Measurements from ENCODE around the gene PLCH2.

Gene PLCH2

GRCh38 chr1:2477309-2477708 is 1.2 kb downstream of the PLCH2 start:
- no peaks in the 10 kb centered on the region for H3K36me3 ChIP-seq (ENCODE audit: control insufficient read depth, insufficient read depth, low read length)
- no peak overlapping the region for H4K5ac ChIP-seq (ENCODE audit: low read length)
- H3K27ac ChIP-seq (ENCODE audit: low read depth, low read length) = no peak overlapping the region
- no peak for DNase-seq
- H3K23ac ChIP-seq (ENCODE audit: low read length) = no peak overlapping the region
- H2BK15ac ChIP-seq (replicated peaks; ENCODE audit: low read depth) = no peak overlapping the region
- no peak overlapping the region for H2BK120ac ChIP-seq (ENCODE audit: low read depth, low read length)
- H3K9ac ChIP-seq (ENCODE audit: low read length) = no peak overlapping the region
- no peak overlapping the region for H2AK5ac ChIP-seq (ENCODE audit: low read length)
- H3K18ac ChIP-seq (ENCODE audit: low read length) = no peak overlapping the region
- no peaks in the 10 kb centered on the region for H3K27me3 ChIP-seq (ENCODE audit: insufficient read depth, low read length, poor library complexity)
- H4K8ac ChIP-seq (ENCODE audit: low read depth, low read length) = no peak overlapping the region
- WGBS (ENCODE audit: extremely low coverage, insufficient coverage, low lambda C conversion rate) = no CpG with 5 or more reads among the region's 12 CpGs
- no peak overlapping the region for H3K4me2 ChIP-seq (ENCODE audit: low read length)
- H3K56ac ChIP-seq (ENCODE audit: low read length) = no peak overlapping the region
- H3K79me1 ChIP-seq (ENCODE audit: low read length) = no peaks in the 10 kb centered on the region
- H3K79me2 ChIP-seq (ENCODE audit: control insufficient read depth, insufficient read depth, low read length) = no peaks in the 10 kb centered on the region
- H3K4me1 ChIP-seq (ENCODE audit: control insufficient read depth, low read depth, low read length) = no peaks in the 10 kb centered on the region
- H3K4ac ChIP-seq (ENCODE audit: low read depth, low read length) = no peak overlapping the region
- no peak overlapping the region for H2BK5ac ChIP-seq (ENCODE audit: low read length)
- H3K4me3 ChIP-seq (ENCODE audit: low read length) = no peak overlapping the region

GRCh38 chr1:2477791-2478499 is 1.9 kb downstream of the PLCH2 start:
- H4K5ac ChIP-seq (ENCODE audit: low read length) = no peak overlapping the region
- H2BK15ac ChIP-seq (replicated peaks; ENCODE audit: low read depth) = no peak overlapping the region
- no peak overlapping the region for H4K8ac ChIP-seq (ENCODE audit: low read depth, low read length)
- H3K4me3 ChIP-seq (ENCODE audit: low read length) = no peak overlapping the region
- DNase-seq = no peak
- no peak overlapping the region for H3K18ac ChIP-seq (ENCODE audit: low read length)
- no peak overlapping the region for H3K23ac ChIP-seq (ENCODE audit: low read length)
- H3K27me3 ChIP-seq (ENCODE audit: insufficient read depth, low read length, poor library complexity) = no peaks in the 10 kb centered on the region
- H3K4ac ChIP-seq (ENCODE audit: low read depth, low read length) = no peak overlapping the region
- WGBS (ENCODE audit: extremely low coverage, insufficient coverage, low lambda C conversion rate) = no CpG with 5 or more reads among the region's 35 CpGs
- H3K4me2 ChIP-seq (ENCODE audit: low read length) = no peak overlapping the region
- no peaks in the 10 kb centered on the region for H3K79me2 ChIP-seq (ENCODE audit: control insufficient read depth, insufficient read depth, low read length)
- no peak overlapping the region for H2BK5ac ChIP-seq (ENCODE audit: low read length)
- no peaks in the 10 kb centered on the region for H3K36me3 ChIP-seq (ENCODE audit: control insufficient read depth, insufficient read depth, low read length)
- H2AK5ac ChIP-seq (ENCODE audit: low read length) = no peak overlapping the region
- no peak overlapping the region for H2BK120ac ChIP-seq (ENCODE audit: low read depth, low read length)
- no peaks in the 10 kb centered on the region for H3K4me1 ChIP-seq (ENCODE audit: control insufficient read depth, low read depth, low read length)
- no peak overlapping the region for H3K9ac ChIP-seq (ENCODE audit: low read length)
- no peak overlapping the region for H3K27ac ChIP-seq (ENCODE audit: low read depth, low read length)
- H3K79me1 ChIP-seq (ENCODE audit: low read length) = no peaks in the 10 kb centered on the region
- no peak overlapping the region for H3K56ac ChIP-seq (ENCODE audit: low read length)

DNA sequence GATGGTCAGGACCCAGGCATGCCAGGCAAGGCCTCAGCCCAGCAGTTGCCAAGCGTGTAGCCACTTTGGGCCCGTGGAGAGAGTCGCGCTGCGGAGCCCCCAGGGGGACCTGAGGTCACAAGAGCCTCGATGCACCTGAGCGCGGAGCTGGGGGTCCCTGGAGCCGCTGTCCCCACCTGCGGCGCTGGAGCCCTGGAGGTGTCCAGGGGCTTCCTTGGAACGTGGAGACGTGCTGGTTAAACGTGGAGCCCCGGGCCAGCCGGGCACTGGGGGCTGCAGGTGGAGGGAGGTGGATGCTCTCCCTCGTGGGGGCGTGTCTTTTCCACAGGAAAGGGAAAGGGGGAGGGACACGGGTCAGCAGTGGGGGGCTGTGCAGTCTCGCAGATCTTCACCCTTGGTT is 3.1 kb downstream of the PLCH2 start:
- H3K9ac ChIP-seq (ENCODE audit: low read length) = no peak overlapping the region
- no peak overlapping the region for H3K27ac ChIP-seq (ENCODE audit: low read depth, low read length)
- H4K5ac ChIP-seq (ENCODE audit: low read length) = no peak overlapping the region
- H3K4ac ChIP-seq (ENCODE audit: low read depth, low read length) = no peak overlapping the region
- no peak overlapping the region for H2BK120ac ChIP-seq (ENCODE audit: low read depth, low read length)
- no peaks in the 10 kb centered on the region for H3K36me3 ChIP-seq (ENCODE audit: control insufficient read depth, insufficient read depth, low read length)
- no peak overlapping the region for H2BK5ac ChIP-seq (ENCODE audit: low read length)
- H4K8ac ChIP-seq (ENCODE audit: low read depth, low read length) = no peak overlapping the region
- H3K23ac ChIP-seq (ENCODE audit: low read length) = no peak overlapping the region
- no peaks in the 10 kb centered on the region for H3K27me3 ChIP-seq (ENCODE audit: insufficient read depth, low read length, poor library complexity)
- H3K56ac ChIP-seq (ENCODE audit: low read length) = no peak overlapping the region
- no peak overlapping the region for H2BK15ac ChIP-seq (replicated peaks; ENCODE audit: low read depth)
- no peak overlapping the region for H3K4me3 ChIP-seq (ENCODE audit: low read length)
- DNase-seq = no peak
- no peaks in the 10 kb centered on the region for H3K79me2 ChIP-seq (ENCODE audit: control insufficient read depth, insufficient read depth, low read length)
- no peaks in the 10 kb centered on the region for H3K79me1 ChIP-seq (ENCODE audit: low read length)
- H3K4me1 ChIP-seq (ENCODE audit: control insufficient read depth, low read depth, low read length) = no peaks in the 10 kb centered on the region
- no peak overlapping the region for H3K4me2 ChIP-seq (ENCODE audit: low read length)
- H2AK5ac ChIP-seq (ENCODE audit: low read length) = no peak overlapping the region
- no CpG with 5 or more reads among the region's 20 CpGs for WGBS (ENCODE audit: extremely low coverage, insufficient coverage, low lambda C conversion rate)
- no peak overlapping the region for H3K18ac ChIP-seq (ENCODE audit: low read length)

DNA sequence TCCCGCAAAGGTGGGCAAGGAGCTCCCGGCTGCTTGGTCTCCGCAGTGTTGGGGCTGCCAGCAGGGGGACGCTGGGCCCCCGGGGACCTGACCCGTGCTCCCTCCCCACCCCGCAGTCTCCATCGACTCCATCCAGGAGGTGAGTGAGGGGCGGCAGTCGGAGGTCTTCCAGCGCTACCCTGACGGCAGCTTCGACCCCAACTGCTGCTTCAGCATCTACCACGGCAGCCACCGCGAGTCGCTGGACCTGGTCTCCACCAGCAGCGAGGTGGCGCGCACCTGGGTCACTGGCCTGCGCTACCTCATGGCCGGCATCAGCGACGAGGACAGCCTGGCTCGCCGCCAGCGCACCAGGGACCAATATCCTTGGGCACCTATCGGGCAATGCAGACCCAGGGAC is 3.5 kb downstream of the PLCH2 start:
- Histone ChIP-seq H3K4me2 (ENCODE audit: low read length) (no peak overlapping the region), H3K27ac (ENCODE audit: low read depth, low read length) (no peak overlapping the region), H3K9ac (ENCODE audit: low read length) (no peak overlapping the region), H3K36me3 (ENCODE audit: control insufficient read depth, insufficient read depth, low read length) (no peaks in the 10 kb centered on the region), H2AK5ac (ENCODE audit: low read length) (no peak overlapping the region), H3K79me1 (ENCODE audit: low read length) (no peaks in the 10 kb centered on the region), H3K4me3 (ENCODE audit: low read length) (no peak overlapping the region), H3K79me2 (ENCODE audit: control insufficient read depth, insufficient read depth, low read length) (no peaks in the 10 kb centered on the region), H3K23ac (ENCODE audit: low read length) (no peak overlapping the region), H3K4me1 (ENCODE audit: control insufficient read depth, low read depth, low read length) (no peaks in the 10 kb centered on the region), H2BK5ac (ENCODE audit: low read length) (no peak overlapping the region), H2BK120ac (ENCODE audit: low read depth, low read length) (no peak overlapping the region), H4K5ac (ENCODE audit: low read length) (no peak overlapping the region), H3K4ac (ENCODE audit: low read depth, low read length) (no peak overlapping the region), H3K56ac (ENCODE audit: low read length) (no peak overlapping the region), H4K8ac (ENCODE audit: low read depth, low read length) (no peak overlapping the region), H3K18ac (ENCODE audit: low read length) (no peak overlapping the region), H3K27me3 (ENCODE audit: insufficient read depth, low read length, poor library complexity) (no peaks in the 10 kb centered on the region), H2BK15ac (replicated peaks; ENCODE audit: low read depth) (no peak overlapping the region)
- DNase-seq = no peak
- WGBS (ENCODE audit: extremely low coverage, insufficient coverage, low lambda C conversion rate) = no CpG with 5 or more reads among the region's 28 CpGs

- H4K8ac ChIP-seq (ENCODE audit: low read depth, low read length) = no peak overlapping the region
- DNase-seq = no peak
These were observed 4.3 kb downstream of the PLCH2 start for GRCh38 chr1:2480236-2480985.

More at GRCh38 chr1:2480236-2480985, 4.3 kb downstream of the PLCH2 start:
- no peak overlapping the region for H3K4ac ChIP-seq (ENCODE audit: low read depth, low read length)
- H2AK5ac ChIP-seq (ENCODE audit: low read length) = no peak overlapping the region
- H2BK120ac ChIP-seq (ENCODE audit: low read depth, low read length) = no peak overlapping the region
- H2BK15ac ChIP-seq (replicated peaks; ENCODE audit: low read depth) = no peak overlapping the region
- no peaks in the 10 kb centered on the region for H3K4me1 ChIP-seq (ENCODE audit: control insufficient read depth, low read depth, low read length)
- no peak overlapping the region for H2BK5ac ChIP-seq (ENCODE audit: low read length)
- WGBS (ENCODE audit: extremely low coverage, insufficient coverage, low lambda C conversion rate) = no CpG with 5 or more reads among the region's 18 CpGs
- H3K23ac ChIP-seq (ENCODE audit: low read length) = no peak overlapping the region
- H3K9ac ChIP-seq (ENCODE audit: low read length) = no peak overlapping the region
- H3K56ac ChIP-seq (ENCODE audit: low read length) = no peak overlapping the region
- H3K4me3 ChIP-seq (ENCODE audit: low read length) = no peak overlapping the region
- no peaks in the 10 kb centered on the region for H3K79me1 ChIP-seq (ENCODE audit: low read length)
- no peak overlapping the region for H4K5ac ChIP-seq (ENCODE audit: low read length)
- H3K27ac ChIP-seq (ENCODE audit: low read depth, low read length) = no peak overlapping the region
- no peaks in the 10 kb centered on the region for H3K79me2 ChIP-seq (ENCODE audit: control insufficient read depth, insufficient read depth, low read length)
- H3K18ac ChIP-seq (ENCODE audit: low read length) = no peak overlapping the region
- H3K27me3 ChIP-seq (ENCODE audit: insufficient read depth, low read length, poor library complexity) = no peaks in the 10 kb centered on the region
- H3K4me2 ChIP-seq (ENCODE audit: low read length) = no peak overlapping the region
- H3K36me3 ChIP-seq (ENCODE audit: control insufficient read depth, insufficient read depth, low read length) = no peaks in the 10 kb centered on the region
